ENCODE data around the gene ZC3H18. TPM values are rescaled to one million over a fixed set of nuclear protein-coding genes. Genes with fewer than 3 reads are reported as not detected.

The ZC3H18 gene
- total and polyA plus RNA-seq, 2 experiments from 2014 or later = 16.8 to 37.1 TPM

GRCh38 chr16:88662222-88662842 is 92.1 kb downstream of the ZC3H18 start:
- Histone ChIP-seq H3K9me2 (replicated peaks; ENCODE audit: insufficient read depth) (no peaks in the 10 kb centered on the region), H3K36me3 (replicated peaks; ENCODE audit: insufficient read depth, low read depth) (no peaks in the 10 kb centered on the region), H3K4me3 (peak overlapping the region; percentile 60), H3K4me1 (ENCODE audit: insufficient read depth) (peaks cover 20% of the 10 kb centered on the region), H3K27me3 (no peaks in the 10 kb centered on the region), H3K4me2 (peak overlapping the region; percentile 91), H3K79me2 (peaks cover 59% of the 10 kb centered on the region), H3K27ac (peak overlapping the region; percentile 84), H3K9me3 (ENCODE audit: low read depth) (no peaks in the 10 kb centered on the region), H4K20me1 (ENCODE audit: insufficient read depth, poor library complexity, severe bottlenecking) (peaks cover 35% of the 10 kb centered on the region), H2AFZ (peak overlapping the region; percentile 30)
- TF ChIP-seq EZH2 (IDR thresholded peaks at IDR 0.05; ENCODE audit: borderline replicate concordance) (no peak), CTCF (IDR thresholded peaks at IDR 0.05; ENCODE audit: poor library complexity) (no peak), EZH2phosphoT487 (IDR thresholded peaks at IDR 0.05; ENCODE audit: low read depth, severe bottlenecking, unreplicated experiment) (no peak)
- peak; percentile 48 for DNase-seq (ENCODE audit: low spot score)
- 2% methylated on average over 30 of the region's 49 CpGs for WGBS (ENCODE audit: low lambda C conversion rate, missing lambda C conversion rate)

- WGBS (ENCODE audit: low lambda C conversion rate, missing lambda C conversion rate) = 1% methylated on average over 63 of the region's 88 CpGs
- H3K4me2 ChIP-seq = peak within 1 kb of the TSS; percentile 100
- H3K4me3 ChIP-seq = peak within 1 kb of the TSS; percentile 60
- no peaks in the 10 kb centered on the region for H3K9me2 ChIP-seq (replicated peaks; ENCODE audit: insufficient read depth)
- H3K27me3 ChIP-seq = no peaks in the 10 kb centered on the region
- peaks cover 20% of the 10 kb centered on the region for H3K4me1 ChIP-seq (ENCODE audit: insufficient read depth)
- no peaks in the 10 kb centered on the region for H3K36me3 ChIP-seq (replicated peaks; ENCODE audit: insufficient read depth, low read depth)
- no peaks in the 10 kb centered on the region for H3K9me3 ChIP-seq (ENCODE audit: low read depth)
- H3K79me2 ChIP-seq = peaks cover 59% of the 10 kb centered on the region
- TF ChIP-seq CTCF (IDR thresholded peaks at IDR 0.05; ENCODE audit: poor library complexity) (peak; percentile 20), EZH2 (IDR thresholded peaks at IDR 0.05; ENCODE audit: borderline replicate concordance) (no peak), EZH2phosphoT487 (IDR thresholded peaks at IDR 0.05; ENCODE audit: low read depth, severe bottlenecking, unreplicated experiment) (no peak)
- peaks cover 33% of the 10 kb centered on the region for H4K20me1 ChIP-seq (ENCODE audit: insufficient read depth, poor library complexity, severe bottlenecking)
- H3K27ac ChIP-seq = peak within 1 kb of the TSS; percentile 84
- peak within 1 kb of the TSS; percentile 53 for H2AFZ ChIP-seq
- peak; percentile 99 for DNase-seq (ENCODE audit: low spot score)
These were observed 92.8 kb downstream of the ZC3H18 start, which contains the start of gene MVD for GRCh38 chr16:88662843-88663606. TSS of gene MVD (minus strand) at chr16:88663091. CDS start at chr16:88663080, 11 bp downstream.

DNA sequence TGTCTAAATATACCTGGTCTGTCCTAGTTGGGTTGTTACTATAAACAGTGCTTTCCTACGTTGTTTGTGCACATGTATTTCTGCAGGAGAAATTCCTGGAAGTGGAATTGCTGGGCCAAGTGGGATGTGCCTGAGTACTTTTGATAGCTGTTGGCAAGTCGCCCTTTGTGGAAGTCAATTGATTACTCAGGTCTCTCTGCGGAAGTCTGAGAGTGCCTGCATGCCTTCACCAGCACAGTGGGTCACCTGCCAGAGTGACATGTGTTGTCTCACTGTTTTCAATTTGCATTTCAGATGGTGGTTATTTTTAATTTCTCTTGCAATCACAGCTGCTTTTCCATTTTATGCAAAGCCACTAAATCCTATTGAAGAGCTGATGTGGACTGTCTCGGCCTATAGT is 94.9 kb downstream of the ZC3H18 start:
- no peak for TF ChIP-seq EZH2 (IDR thresholded peaks at IDR 0.05; ENCODE audit: borderline replicate concordance)
- TF ChIP-seq EZH2phosphoT487 (IDR thresholded peaks at IDR 0.05; ENCODE audit: low read depth, severe bottlenecking, unreplicated experiment) = no peak
- no peak for TF ChIP-seq CTCF (IDR thresholded peaks at IDR 0.05; ENCODE audit: poor library complexity)
- H3K4me3 ChIP-seq = no peak overlapping the region
- no peaks in the 10 kb centered on the region for H3K9me2 ChIP-seq (replicated peaks; ENCODE audit: insufficient read depth)
- 81% methylated on average over 4 of the region's 4 CpGs for WGBS (ENCODE audit: low lambda C conversion rate, missing lambda C conversion rate)
- no peak overlapping the region for H3K27ac ChIP-seq
- peaks cover 20% of the 10 kb centered on the region for H4K20me1 ChIP-seq (ENCODE audit: insufficient read depth, poor library complexity, severe bottlenecking)
- H3K36me3 ChIP-seq (replicated peaks; ENCODE audit: insufficient read depth, low read depth) = no peaks in the 10 kb centered on the region
- H3K4me2 ChIP-seq = no peak overlapping the region
- H3K9me3 ChIP-seq (ENCODE audit: low read depth) = no peaks in the 10 kb centered on the region
- peaks cover 46% of the 10 kb centered on the region for H3K79me2 ChIP-seq
- H3K4me1 ChIP-seq (ENCODE audit: insufficient read depth) = peaks cover 18% of the 10 kb centered on the region
- no peaks in the 10 kb centered on the region for H3K27me3 ChIP-seq
- DNase-seq (ENCODE audit: low spot score) = no peak
- no peak overlapping the region for H2AFZ ChIP-seq
